ENCODE measurements around the gene CACNG6. TPM values are rescaled to one million over a fixed set of nuclear protein-coding genes. Genes with fewer than 3 reads are reported as not detected.

The CACNG6 gene
- total and polyA plus RNA-seq, 12 donors = not detected

GRCh38 chr19:54026656-54027055 lies 35.2 kb downstream of the CACNG6 start:
- Histone ChIP-seq H3K27me3 (peaks cover 0 to 46% (median 28%) of the 10 kb centered on the region in 7 donors), H3K4me1 (peaks cover 0 to 27% (median 0%) of the 10 kb centered on the region in 9 donors), H3K36me3 (no peaks in the 10 kb centered on the region), H3K9me3 (no peaks in the 10 kb centered on the region), H3K27ac (no peak overlapping the region), H3K4me3 (no peak overlapping the region)
- intact Hi-C loops (cut with DNase I) = loop anchor here in 4 of 10 donors (5.0 to 10.0 kb wide), 3 partner anchors 184 to 222 kb away; no protein-coding TSS in a partner anchor
- DNase-seq (no peak), ATAC-seq (no peak)
- WGBS, 2 donors = 66 to 70% methylated on average over 7 of the region's 7 CpGs
- TF ChIP-seq, protein P1, sequence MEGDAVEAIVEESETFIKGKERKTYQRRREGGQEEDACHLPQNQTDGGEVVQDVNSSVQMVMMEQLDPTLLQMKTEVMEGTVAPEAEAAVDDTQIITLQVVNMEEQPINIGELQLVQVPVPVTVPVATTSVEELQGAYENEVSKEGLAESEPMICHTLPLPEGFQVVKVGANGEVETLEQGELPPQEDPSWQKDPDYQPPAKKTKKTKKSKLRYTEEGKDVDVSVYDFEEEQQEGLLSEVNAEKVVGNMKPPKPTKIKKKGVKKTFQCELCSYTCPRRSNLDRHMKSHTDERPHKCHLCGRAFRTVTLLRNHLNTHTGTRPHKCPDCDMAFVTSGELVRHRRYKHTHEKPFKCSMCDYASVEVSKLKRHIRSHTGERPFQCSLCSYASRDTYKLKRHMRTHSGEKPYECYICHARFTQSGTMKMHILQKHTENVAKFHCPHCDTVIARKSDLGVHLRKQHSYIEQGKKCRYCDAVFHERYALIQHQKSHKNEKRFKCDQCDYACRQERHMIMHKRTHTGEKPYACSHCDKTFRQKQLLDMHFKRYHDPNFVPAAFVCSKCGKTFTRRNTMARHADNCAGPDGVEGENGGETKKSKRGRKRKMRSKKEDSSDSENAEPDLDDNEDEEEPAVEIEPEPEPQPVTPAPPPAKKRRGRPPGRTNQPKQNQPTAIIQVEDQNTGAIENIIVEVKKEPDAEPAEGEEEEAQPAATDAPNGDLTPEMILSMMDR (IDR thresholded peaks at IDR 0.05) = no peak

DNA sequence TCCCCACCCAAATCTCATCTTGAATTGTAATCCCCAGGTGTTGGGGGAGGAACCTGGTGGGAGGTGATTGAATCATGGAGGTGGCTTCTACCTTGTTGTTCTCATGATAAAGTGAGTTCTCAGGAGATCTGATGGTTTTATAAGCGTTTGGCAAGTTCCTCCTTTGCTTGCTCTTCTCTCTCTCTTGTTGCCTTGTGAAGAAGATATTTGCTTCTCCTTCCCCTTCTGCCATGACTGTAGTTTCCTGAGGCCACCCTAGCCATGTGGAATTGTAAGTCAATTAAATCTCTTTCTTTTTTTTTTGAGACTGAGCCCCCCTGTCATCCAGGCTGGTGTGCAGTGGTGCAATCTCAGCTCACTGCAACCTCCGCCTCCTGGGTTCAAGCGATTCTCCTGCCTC lies 37.9 kb downstream of the CACNG6 start:
- ATAC-seq (no peak), DNase-seq (no peak)
- Histone ChIP-seq H3K4me3 (no peak overlapping the region), H3K36me3 (no peaks in the 10 kb centered on the region), H3K27ac (no peak overlapping the region), H3K4me1 (peaks cover 0 to 7% (median 0%) of the 10 kb centered on the region in 9 donors), H3K9me3 (no peaks in the 10 kb centered on the region), H3K27me3 (peaks cover 0 to 37% (median 19%) of the 10 kb centered on the region in 7 donors)
- TF ChIP-seq, protein P1 (IDR thresholded peaks at IDR 0.05) = no peak
- intact Hi-C loops (cut with DNase I) = loop anchor here in 4 of 10 donors (1.0 to 10.0 kb wide), 4 partner anchors 184 to 224 kb away; no protein-coding TSS in a partner anchor
- WGBS, 2 donors = 76 to 81% methylated on average over 3 of the region's 3 CpGs

- Histone ChIP-seq H3K27me3 (peaks cover 0 to 30% (median 16%) of the 10 kb centered on the region in 7 donors), H3K9me3 (no peaks in the 10 kb centered on the region), H3K36me3 (no peaks in the 10 kb centered on the region), H3K4me1 (peaks cover 0 to 8% (median 0%) of the 10 kb centered on the region in 9 donors), H3K27ac (no peak overlapping the region), H3K4me3 (no peak overlapping the region)
- DNase-seq = peak; percentile 28 to 34
- peak in 2 of 8 donors; percentile 38 to 49 for ATAC-seq
- WGBS, 2 donors = 38 to 45% methylated on average over 9 of the region's 9 CpGs
- TF ChIP-seq, protein P1 (IDR thresholded peaks at IDR 0.05) = peak in 8 of 9 donors; percentile 35 to 63 (median 57)
- intact Hi-C loops (cut with DNase I) = loop anchor here in 6 of 10 donors (1.0 to 10.0 kb wide), 6 partner anchors 185 to 238 kb away; no protein-coding TSS in a partner anchor
Measured at GRCh38 chr19:54029930-54030490, 38.6 kb downstream of the CACNG6 start.

DNA sequence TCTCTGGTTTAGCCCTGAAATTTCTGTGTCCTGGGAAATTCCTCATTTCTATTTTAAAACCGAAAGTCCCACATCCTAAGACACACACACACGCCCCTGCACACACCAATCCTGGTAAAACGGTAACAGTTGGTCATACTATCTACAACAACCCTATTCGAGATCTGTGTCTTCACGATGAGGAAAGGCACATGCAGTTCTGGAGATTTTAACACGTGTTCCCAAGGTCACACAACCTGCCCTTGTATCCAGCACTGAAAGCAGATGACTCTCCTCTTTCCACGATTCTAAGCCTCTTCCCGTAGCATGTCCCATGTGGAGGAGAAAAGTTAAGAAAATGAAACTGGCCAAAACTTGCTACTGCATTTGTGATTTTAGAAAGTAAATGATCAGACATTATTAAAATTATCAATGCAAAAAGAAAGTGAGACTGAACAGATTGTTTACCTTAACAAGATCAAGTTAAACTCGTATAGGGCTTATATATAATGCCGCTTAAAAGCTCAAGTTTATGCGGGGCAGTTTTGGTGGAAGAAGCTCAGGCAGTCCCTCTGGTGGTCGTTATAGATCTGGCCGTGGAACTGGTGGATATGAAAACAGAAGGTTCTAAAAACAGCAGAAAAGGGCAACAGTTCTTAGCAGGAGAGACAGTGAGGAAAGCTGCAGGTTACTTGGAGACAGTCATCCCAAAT lies 39.6 kb downstream of the CACNG6 start:
- Histone ChIP-seq H3K27me3 (peaks cover 0 to 29% (median 16%) of the 10 kb centered on the region in 7 donors), H3K4me3 (peak overlapping the region in 3 of 10 donors; percentile 11 to 17 (median 16))

More for the DNA sequence above, 39.6 kb downstream of the CACNG6 start:
- H3K4me1 ChIP-seq = peaks cover 0 to 13% (median 0%) of the 10 kb centered on the region in 9 donors
- no peaks in the 10 kb centered on the region for H3K9me3 ChIP-seq
- intact Hi-C loops (cut with DNase I) = loop anchor here in 2 of 10 donors (2.0 to 5.0 kb wide), 2 partner anchors 222 to 239 kb away; no protein-coding TSS in a partner anchor
- WGBS, 2 donors = 39 to 43% methylated on average over 13 of the region's 13 CpGs
- ATAC-seq (no peak), DNase-seq (no peak)
- H3K36me3 ChIP-seq = no peaks in the 10 kb centered on the region
- TF ChIP-seq, protein P1 (IDR thresholded peaks at IDR 0.05) = peak in 7 of 9 donors; percentile 13 to 50 (median 32)
- H3K27ac ChIP-seq = no peak overlapping the region

All from heart right ventricle (tissue), 16 donors.